Hematopoietic multipotent progenitor cell treated with erythropoietin and hydrocortisone succinate and interleukin-3 and kit ligand, for 15 days (in vitro differentiated cells): Measurements from ENCODE around the gene LRRC1.

ENCODE experiments used
- DNase-seq: peaks from one replicate; pipeline ENCODE4 v3.0.0-alpha.2; 2015; ENCODE audit warnings: low spot score

The LRRC1 gene

GRCh38 chr6:53925891-53926290 lies 131.1 kb downstream of the LRRC1 start:
- DNase-seq: no peak

- no peak for DNase-seq
Measured at GRCh38 chr6:53926505-53926904, 131.7 kb downstream of the LRRC1 start.

- DNase-seq: no peak
Measured at GRCh38 chr6:53928641-53929040, 133.8 kb downstream of the LRRC1 start.

- DNase-seq: no peak
Measured at GRCh38 chr6:53929041-53929820, 134.4 kb downstream of the LRRC1 start.

DNA sequence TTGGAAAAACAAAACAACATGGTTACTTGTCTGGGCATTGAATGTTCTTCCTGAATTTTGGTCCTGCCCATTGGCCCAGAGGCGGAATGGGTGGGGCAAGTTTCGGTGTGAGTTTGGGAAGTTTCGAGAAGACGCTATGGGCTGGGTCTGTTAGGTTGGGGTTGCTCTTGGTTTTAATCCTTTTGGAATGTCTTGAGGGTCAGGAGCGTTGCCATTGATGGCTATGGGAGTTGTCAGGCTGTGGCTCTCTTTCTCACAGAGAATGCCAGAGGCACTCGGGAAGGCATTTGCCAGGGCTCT lies 135.0 kb downstream of the LRRC1 start:
- DNase-seq: no peak

DNA sequence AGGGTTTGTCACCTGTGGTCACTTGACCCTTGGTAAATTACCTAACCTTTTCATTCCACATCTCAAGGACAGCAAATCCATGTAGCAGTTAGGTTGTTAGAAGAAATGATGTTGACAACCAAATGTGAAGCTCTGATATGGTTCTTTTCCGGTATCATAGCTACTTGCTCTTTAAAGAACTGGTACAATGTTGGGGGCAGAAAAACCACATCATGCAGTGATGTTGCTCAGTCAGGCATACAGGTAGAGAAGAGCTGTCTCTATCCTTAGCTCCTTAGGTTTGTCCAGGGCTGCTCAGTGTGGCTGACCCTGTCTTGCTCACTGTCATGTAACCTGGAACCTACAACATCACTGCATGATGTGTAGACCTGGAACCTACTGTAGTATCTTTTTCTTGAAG lies 135.5 kb downstream of the LRRC1 start:
- no peak for DNase-seq

- DNase-seq: no peak
Measured at GRCh38 chr6:53931086-53931485, 136.3 kb downstream of the LRRC1 start.

GRCh38 chr6:53932516-53932915 lies 137.7 kb downstream of the LRRC1 start:
- DNase-seq: no peak

DNA sequence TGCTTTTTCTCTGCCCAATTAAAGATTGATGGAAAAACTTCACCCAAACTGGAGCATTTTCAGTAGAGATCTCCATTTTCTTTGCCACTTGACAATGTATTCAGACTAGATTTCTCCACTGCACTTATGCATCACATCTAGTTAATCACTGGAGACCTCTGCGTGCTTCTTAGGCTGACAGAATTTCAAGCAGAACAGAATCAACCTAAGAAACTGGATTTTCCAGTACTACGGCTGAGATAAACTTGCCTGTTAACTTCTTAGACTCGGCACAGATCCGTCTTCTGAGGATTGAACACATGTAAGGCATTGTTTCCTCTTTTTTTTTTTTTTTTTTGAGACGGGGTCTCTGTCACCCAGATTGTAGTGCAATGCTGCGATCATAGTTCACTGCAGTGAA lies 139.2 kb downstream of the LRRC1 start:
- DNase-seq: no peak

DNA sequence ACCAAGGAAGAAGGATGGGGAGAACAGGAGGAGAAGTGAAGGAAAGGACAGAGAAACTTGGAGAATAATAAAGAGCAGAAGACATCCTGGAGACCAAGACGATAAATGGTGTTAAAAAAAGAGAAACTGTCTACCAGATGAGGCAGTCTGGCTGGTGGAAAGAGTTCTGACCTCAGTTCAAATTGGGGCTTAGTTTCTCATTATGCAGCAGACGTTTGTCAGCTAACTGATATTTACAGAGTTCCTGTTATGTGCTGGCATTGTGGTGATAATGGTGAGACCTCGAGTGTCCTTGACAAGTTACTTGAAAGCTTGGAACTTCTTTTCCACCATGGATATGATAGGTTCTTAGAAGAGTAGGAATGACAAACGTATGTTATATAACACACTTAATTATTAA lies 142.7 kb downstream of the LRRC1 start:
- no peak for DNase-seq

DNA sequence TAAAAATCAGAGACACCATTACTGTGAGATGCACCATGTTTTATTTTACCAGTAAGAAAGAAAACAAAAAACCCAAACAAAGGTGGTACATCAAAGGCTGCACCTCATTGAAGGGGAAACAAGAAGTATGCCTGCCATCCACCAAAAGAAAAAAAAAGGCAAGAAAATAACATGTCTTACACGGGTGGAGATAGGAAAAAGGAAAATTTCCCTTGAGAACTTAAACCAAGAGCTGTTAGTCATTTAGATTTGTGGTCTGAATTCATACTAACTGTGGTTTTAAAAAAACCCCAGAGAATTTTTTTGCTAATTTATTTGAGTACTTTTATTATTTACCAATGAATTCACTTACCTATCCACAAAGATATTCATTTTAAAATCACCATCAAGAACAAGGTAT lies 144.0 kb downstream of the LRRC1 start:
- no peak for DNase-seq

- no peak for DNase-seq
Measured at GRCh38 chr6:53939830-53940229, 145.0 kb downstream of the LRRC1 start.

- no peak for DNase-seq
Measured at GRCh38 chr6:53943395-53943794, 148.6 kb downstream of the LRRC1 start.

- DNase-seq: no peak
Measured at GRCh38 chr6:53944091-53944490, 149.3 kb downstream of the LRRC1 start.

- DNase-seq: no peak
Measured at GRCh38 chr6:53944543-53944942, 149.7 kb downstream of the LRRC1 start.

- no peak for DNase-seq
Measured at GRCh38 chr6:53945765-53946407, 151.1 kb downstream of the LRRC1 start.

GRCh38 chr6:53947780-53948179 lies 153.0 kb downstream of the LRRC1 start:
- DNase-seq: no peak

DNA sequence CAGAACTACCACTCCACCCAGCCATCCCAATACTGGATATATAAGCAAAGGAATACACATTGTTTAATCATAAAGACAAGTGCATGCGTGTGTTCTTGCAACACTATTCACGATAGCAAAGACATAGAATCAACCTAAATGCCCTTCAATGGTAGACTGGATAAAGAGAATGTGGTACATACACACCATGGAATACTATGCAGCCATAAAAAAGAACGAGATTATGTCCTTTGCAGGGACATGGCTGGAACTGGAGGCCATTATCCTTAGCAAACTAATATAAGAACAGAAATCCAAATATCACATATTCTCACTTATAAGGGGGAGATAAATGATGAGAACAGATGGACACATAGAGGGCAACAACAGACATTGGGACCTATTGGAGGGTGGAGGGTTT lies 156.6 kb downstream of the LRRC1 start:
- DNase-seq: no peak

GRCh38 chr6:53956068-53956711 lies 161.4 kb downstream of the LRRC1 start:
- DNase-seq: no peak

DNA sequence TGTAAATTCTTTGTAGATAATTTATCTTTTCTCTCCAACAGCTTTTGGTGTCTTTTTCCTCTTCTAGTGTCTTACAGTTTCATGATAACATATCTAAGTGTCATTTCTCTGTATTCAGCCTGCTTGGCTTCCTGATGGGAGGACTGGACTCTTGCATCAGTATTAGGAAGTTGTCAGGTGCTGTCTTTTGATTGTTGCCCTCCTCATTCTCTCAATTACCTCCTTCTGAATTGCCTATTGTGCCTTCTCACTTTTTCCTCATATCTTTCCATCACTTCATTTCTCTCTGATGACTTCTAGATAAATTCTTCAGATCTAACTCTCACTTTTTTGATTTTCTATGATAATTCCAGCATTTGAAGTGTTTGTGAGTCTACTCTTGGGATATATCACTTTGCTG lies 162.0 kb downstream of the LRRC1 start:
- DNase-seq: no peak

- DNase-seq: no peak
Measured at GRCh38 chr6:53959717-53960116, 164.9 kb downstream of the LRRC1 start.

GRCh38 chr6:53960311-53960710 lies 165.5 kb downstream of the LRRC1 start:
- no peak for DNase-seq

- no peak for DNase-seq
Measured at GRCh38 chr6:53961679-53962370, 167.0 kb downstream of the LRRC1 start.
